NCI-H2196 treated with DMSO at 0.1 percent for 48 hours (cell line): ENCODE results near the gene USP47.

Experiments
- DNase-seq: peaks from one replicate; lab custom pipeline; 2025; ENCODE audit not compliant: unreplicated experiment; lab: John Stamatoyannopoulos, UW

Gene USP47, protein sequence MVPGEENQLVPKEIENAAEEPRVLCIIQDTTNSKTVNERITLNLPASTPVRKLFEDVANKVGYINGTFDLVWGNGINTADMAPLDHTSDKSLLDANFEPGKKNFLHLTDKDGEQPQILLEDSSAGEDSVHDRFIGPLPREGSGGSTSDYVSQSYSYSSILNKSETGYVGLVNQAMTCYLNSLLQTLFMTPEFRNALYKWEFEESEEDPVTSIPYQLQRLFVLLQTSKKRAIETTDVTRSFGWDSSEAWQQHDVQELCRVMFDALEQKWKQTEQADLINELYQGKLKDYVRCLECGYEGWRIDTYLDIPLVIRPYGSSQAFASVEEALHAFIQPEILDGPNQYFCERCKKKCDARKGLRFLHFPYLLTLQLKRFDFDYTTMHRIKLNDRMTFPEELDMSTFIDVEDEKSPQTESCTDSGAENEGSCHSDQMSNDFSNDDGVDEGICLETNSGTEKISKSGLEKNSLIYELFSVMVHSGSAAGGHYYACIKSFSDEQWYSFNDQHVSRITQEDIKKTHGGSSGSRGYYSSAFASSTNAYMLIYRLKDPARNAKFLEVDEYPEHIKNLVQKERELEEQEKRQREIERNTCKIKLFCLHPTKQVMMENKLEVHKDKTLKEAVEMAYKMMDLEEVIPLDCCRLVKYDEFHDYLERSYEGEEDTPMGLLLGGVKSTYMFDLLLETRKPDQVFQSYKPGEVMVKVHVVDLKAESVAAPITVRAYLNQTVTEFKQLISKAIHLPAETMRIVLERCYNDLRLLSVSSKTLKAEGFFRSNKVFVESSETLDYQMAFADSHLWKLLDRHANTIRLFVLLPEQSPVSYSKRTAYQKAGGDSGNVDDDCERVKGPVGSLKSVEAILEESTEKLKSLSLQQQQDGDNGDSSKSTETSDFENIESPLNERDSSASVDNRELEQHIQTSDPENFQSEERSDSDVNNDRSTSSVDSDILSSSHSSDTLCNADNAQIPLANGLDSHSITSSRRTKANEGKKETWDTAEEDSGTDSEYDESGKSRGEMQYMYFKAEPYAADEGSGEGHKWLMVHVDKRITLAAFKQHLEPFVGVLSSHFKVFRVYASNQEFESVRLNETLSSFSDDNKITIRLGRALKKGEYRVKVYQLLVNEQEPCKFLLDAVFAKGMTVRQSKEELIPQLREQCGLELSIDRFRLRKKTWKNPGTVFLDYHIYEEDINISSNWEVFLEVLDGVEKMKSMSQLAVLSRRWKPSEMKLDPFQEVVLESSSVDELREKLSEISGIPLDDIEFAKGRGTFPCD (N-terminal part only)

DNA sequence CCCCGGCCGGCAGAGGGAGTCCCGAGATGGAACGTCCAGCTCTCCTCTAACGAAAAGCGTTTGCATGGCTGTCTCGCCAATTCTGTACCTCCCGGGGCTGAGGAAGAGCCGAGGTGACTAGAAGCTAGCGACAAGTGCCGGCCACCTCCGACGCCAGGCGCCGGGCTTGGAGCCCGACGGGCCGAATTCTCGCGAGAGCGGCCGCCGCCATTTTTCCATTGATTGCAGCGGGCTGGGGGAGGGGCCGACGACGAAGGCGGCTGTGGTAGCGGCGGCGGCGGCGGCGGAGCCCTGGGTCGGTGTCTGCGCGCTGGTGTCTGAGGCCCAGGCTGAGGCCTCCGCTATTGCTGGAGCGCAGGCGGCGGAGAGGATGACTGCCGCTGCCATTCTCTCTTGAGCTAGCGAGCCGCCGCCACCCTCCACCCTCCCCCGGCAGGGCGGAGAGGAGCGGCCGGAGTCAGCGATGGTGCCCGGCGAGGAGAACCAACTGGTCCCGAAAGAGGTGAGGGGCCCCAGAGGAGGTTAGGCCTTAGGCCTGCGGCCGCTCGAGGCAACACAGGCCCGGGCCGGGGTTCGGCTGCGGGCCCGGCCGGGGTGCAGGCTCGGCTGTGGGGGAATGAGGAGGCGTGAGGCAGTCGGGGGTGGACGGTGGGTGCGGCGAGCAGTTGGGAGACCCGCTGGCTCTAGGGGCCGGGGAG, at the start of gene USP47:
USP47 (plus strand) TSS at position 250 of the 698 bp plus-strand sequence; CDS start at position 464, 214 bp downstream.
- peak; percentile 77 for DNase-seq

DNA sequence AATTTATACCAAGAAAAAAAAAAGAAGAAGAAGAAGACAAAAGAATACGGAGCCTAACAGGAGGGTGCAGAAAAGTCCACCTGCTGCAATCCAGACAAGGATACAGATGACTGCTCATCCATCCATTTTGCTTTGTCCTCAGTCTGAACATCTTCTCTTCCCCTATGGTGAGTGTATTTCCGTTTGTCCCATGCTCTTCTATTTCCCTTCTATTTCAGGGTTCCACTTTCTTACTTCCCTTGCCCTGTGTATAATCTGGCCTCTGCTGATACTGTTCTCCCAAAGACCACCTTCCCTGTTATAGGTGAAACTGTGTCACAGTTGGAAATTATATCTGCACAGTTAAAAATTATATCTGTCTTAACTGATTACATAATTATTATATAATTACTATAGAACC, 48.7 kb upstream of the USP47 start:
- DNase-seq = no peak

DNA sequence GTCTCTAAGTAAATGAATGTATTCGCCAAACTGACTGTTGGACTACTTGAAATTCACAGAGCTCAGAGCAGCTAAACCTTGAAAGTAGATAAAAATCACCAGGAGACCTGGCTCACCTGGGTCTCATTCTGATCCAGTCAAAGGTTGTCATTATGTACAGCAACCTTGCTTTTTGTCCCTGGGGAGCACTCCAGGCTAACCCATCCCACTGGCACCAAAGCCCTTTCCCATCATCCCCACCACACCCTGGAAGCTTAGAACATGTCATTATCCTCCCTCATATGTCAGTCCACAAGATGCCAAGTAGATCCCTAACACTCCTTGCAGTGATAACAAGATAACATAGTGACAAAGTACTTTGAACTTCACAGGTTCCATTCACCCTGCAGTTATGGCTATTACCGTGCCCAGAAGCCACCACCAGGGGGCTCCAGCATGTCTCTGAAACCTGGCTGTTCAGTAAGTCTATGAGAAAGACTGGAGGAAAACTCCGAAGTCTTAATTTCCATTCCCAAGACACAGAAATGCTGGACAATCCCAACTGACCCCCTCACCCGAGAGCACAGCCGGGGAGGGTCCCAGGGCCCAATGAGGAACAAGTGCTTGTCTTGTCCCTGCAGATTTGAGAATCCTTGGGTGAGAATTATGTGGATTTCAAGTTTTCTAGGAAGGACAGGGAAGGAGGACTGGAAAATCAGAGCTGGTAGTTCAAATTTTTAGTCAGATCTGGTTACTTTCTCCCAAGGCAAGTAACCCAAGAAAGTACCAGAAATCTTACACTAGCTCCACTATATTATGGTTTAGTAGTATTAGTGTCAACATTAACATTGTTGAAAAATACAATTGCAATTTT, 43.0 kb upstream of the USP47 start:
- peak; percentile 18 for DNase-seq

DNA sequence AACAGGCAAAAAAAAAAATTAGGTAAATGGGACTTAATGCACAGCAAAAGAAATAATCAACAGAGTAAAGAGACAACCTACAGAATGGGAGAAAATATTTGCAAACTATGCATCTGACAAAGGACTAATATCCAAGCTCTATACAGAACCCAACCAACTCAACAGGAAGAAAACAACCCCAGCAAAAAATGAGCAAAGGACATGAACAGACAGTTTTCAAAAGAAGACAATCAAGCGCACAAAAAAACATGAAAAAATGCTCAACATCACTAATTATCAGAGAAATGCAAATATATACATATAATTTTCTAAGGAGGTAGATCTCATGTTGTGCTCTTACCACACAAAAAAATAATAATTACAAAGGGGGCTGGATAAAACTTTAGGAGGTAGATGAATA, 36.5 kb upstream of the USP47 start:
- no peak for DNase-seq

DNA sequence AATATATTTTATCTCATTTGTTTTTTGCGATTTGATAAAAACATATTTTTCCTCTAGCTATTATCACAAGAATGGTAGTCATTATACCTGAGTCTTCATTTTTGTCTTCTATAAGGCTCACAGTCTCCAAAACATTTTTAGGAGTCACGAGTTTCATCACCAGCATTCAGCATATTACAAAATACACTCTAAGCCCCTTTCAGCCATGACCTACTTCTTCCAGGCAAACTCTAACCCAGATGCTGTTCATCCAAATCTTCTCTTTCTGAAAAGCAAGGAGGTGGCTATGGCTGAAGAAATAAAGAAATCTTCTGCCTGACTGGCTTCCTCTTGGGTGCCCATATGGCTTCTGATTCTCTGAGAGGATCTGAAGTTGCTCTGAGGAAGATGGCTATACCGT, 35.7 kb upstream of the USP47 start:
- no peak for DNase-seq

DNA sequence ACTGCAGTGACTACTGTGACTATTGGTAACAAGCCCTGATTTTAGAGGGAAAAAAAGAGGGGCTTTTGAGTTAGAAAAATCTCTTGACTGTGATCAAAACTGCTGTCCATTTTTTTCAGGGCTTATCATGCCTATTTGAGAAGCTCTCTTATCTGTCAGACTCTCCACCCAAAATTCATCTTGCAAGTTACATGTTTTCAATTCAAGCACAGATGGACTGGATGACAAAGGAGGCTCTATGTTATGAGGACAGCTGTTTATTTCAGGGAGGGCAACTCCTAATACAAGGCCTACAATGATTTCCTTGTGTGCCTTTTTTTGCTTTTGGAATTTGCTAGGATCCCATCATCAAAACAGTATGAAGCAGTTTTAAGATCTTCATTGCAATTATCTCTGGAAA, 35.2 kb upstream of the USP47 start:
- no peak for DNase-seq

DNA sequence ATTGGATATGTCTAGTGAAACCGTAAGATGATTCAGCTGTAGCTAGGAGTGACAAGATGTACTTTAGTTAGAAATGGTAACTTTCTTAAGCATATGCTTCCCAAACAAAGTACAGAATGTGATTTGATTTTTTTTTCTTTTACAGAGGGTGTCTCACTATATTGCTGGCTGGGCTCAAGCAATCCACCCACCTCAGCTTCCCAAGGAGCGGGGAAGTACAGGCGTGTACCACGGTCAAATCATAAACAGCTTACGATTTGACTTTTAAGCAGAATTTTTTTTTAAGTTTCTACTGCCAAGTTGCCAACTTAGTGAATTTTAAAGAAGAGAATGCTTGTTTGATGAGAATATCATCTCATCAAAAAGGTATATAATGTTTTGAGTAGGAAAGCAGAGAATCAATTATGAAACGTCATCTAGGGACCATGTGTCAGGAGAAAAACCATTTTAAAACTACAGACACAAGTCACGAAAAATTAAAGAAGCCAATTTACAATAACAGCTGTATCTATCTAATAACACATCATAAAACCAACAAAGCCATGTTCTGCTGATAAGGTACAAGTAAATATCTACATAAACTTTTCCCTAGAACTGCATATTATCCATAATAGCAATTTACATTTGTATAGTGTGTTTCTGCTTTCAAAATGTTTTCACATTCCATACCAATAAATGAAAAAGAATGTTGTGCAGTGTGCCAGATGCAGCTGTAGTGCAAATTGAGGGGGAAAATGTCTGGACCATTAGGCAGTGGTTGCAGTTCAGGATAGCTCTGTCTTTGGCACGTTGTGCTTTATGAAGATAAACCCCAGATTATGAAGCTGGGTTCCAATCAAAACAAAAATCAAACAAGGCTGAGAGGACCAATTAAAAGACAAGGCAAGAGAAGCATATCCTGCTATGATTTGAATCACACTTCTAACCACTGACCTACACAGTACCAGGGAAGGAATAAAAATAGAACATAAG, 33.7 kb upstream of the USP47 start:
- DNase-seq = no peak

DNA sequence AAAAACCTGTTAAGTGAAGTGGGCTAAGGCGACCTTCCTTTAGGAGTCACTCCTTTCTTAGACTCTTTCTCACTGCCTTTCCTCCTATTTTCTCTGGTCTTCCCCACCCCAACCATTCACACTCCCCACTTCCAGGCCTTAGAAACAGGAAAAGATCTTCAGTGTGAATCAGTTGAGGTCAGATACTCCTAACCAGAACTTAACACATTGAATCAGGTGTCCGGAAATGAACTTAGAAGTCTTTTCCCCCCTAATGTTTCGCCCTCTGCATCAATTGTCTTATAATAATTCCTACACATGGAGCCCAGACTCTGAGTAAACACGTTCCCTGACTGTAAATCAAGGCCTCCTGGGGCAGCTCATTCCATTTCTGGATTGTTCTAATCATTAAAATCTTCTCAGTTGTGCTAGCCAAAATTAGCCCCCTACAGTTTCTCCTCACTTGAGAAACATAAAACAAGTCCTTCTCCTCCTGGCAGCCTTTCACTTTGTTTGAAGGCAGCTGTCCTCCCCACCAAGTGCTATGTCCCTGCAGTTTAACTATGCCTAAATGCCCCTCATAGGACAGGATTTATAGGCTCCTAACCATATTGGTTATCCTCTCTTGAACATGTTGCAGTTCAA, 32.7 kb upstream of the USP47 start:
- DNase-seq = no peak

DNA sequence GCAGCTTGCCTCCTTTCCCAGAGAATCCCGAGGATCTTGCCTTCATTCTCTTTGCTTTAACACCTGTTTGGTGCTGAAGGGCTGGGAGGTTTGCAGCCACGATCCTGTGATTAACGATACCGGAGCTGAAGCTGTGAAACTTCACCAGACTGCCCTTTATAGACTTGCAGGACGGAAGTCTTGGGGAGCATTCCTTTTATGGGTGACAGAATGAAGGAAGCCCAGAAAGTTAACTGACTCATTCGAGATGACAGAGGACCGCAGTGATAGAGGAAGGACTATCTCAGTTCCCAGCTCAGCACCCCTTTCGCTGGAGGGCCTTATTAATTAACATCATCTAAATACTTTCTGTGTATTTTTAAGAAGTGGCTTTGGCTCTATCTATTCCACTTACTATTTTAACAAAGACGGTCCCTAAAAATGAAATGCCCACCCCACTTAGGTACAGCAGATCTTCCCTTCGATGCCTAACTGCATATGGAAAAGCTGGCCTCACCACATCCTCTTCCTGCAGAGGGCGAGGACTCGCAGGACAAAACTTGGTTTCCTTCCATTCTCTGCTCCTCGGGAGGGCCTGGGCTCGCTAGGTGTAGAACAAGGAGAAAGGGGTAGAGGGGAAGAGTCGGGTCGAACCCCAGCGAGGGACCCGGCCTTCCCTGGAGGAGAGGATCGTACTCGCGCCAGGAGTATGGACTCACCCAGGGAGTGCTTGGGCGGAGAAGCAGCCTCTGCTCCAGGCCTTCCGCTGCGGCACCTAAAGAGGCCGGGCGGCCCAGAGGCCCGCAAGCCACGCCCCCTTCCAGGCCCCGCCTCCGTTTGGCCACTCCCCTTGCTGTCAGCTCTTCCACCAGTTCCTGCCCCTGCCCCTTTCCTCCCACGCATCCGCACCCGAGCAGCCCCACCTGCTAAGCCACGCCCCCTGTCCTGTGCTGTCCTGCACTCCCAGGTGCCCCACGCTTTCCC, 30.7 kb upstream of the USP47 start:
- DNase-seq = no peak

DNA sequence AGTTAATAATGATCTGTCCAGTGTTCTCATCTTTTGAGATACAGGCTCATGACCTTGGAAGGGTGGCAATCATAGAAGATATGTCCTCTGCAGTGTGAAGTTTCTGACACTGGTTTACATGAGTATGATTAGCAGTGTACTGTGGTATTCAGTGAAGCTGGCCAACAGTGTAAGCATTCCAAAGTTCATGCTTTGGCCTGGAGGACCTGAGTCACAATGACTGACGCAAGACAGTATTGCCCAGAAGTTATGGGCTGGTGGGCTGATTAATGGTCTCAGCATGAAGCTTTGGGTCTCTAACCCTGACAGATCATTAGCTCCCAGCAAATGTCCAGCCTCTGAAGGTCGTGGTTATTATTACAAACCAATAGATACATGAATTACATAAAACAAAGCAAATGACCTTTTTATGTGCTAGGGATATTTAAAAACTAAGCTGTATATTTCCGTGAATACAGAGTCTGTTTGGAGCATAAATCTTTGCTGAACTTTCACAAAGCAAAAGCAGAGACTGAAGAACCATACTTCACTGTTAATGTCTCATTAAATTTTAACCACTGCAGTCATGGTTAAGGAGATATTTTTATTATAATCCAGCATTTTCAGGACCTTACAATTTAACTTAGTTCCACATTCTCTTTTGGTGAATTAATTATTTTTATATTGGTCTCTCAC, 28.3 kb upstream of the USP47 start:
- DNase-seq = no peak

DNA sequence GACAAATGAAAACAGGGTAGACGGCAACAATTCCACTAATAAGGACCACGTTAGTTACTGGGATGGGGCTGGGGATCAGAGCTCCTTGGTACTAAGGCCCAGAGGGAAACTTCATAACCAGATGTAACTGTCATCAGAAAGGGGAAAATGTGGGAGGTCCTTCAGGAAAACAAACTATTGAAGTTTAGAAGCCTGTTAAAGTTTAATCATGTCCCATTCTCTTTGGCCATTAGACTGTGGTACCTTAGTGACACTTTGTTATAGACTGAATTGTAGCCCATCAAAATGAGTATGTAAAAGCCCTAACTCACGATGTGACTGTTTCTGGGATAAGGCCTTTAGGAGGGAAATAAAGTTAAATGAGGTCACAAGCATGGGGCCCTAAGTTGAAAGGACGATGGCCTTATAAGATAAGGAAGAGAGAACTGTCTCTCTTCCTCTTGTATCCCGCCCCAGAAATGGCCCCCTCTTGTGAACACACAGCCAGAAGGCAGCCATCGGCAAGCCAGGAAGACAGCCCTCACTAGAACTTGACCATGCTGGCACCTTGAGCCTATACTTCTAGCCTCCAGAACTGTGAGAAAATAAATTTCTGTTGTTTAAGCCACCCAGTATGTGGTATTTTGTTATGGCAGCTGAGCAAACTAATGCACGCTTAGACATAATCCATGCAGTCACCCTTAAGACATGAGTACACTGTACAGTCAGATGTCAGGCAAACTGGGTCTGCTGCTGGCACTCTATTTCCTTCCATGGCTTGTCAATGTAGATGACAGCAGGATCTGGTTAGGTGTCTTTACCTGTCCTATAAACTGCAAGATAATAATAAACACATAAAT, 26.9 kb upstream of the USP47 start:
- no peak for DNase-seq

DNA sequence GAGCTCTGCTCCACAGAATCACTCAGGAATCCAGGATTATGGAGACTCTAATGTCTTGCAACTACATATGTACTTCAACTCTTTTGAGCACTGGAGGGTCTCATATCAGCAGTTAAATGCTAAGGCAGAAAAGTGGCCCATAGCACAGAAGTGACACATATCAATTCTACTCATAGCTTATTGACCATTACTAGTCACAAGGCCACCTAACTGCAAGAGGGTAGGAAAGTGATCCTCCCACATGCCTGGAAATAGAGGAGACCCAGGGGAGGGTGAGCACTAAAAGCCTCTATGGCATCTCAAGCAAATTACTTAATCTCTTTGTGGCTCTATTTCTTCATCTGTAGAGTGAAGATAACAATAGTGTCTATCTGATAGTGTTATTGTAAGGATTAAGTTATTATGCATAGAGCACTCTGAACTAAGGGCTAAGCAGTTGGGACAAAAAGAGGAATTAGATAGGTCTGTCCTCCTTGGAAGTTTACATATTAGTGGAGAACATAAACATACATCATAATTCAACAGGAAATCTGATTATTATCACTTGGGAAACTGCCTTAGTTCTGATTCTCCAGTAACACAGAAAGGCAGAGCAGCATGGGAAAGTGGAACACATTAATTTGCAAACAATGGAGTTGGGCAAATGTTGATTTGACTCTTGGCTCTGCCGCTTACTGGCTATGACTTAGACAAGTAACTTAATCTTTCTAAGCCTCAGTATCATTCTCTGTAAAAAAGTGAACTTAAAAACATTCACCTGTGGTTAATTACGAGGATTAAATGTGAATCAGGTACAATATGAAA, 25.1 kb upstream of the USP47 start:
- no peak for DNase-seq

DNA sequence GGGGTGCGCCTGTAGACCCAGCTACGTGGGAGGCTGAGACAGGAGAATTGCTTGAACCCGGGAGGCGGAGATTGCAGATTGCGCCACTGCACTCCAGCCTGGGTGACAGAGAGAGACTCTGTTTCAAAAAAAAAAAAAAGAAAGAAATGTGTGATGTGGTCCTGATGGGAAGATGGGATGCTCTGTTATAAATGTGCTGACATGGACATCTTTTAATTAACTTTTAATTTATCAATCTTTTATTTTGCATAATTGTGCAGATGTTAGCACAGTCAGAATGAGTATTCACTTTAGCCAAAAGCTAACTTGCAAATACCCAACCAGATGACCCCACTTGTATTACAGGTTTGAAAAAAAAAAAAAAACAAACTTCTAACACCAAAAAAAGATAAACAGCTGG, 23.8 kb upstream of the USP47 start:
- no peak for DNase-seq

DNA sequence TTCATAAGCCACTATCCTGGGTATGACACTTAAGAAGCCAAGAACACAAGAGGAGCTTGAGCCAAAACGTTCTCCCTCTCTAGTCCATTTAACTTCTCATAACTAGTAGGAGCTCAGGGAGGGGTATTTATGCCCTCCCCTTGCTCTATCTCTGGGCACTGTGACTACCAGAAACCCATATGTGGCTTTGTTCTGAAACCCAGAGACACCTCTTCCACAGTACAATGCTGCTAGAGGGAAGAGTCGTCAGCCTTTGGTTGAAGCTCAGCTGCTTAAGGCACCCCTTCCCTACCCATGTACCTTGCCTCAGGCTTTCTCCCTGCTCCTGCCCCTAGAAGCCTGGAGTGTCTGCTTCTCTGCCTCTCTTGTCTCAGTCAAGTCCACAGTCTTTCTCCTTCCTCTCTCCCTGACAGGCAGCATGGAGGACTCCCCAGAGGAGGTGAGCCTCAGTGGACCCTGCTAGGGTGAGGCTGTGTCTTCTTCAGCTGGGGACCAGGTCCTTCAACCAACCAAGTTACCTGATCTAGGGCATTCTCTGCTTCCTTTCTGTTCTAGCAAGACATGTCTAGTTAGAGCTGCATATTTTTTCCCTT, 23.1 kb upstream of the USP47 start:
- DNase-seq = no peak
